NCI-H1092 treated with DMSO at 0.1 percent for 48 hours (cell line): ENCODE results near the gene CTBP2.

Experiments used
- DNase-seq: peaks from one replicate; lab custom pipeline; 2025; lab: John Stamatoyannopoulos, UW

The CTBP2 gene

GRCh38 chr10:125043841-125044658 is 116.3 kb downstream of the CTBP2 start:
- no peak for DNase-seq

- DNase-seq, result no peak
Measured at GRCh38 chr10:125041856-125042506, 118.4 kb downstream of the CTBP2 start.

- no peak for DNase-seq
Measured at GRCh38 chr10:125039354-125039769, 121.0 kb downstream of the CTBP2 start.

DNA sequence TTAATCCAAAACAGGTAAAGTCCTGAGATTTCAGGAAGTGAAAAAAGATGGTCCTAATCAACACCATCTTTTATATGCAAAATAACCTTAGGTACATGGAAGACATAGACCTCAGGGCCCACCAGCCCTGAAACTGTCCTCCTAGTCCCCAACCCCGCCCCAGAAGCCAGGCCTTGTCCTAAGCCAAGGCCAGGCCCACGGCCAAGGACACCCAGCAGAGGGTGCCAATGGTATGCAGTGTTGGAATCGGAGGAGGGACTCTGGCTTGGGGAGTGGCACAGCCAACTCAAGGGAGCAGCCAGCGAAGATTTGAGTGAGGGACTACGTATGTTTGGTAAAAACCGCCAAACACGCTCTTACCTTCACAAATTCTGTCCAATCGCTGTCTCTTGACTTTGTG is 121.7 kb downstream of the CTBP2 start:
- no peak for DNase-seq

DNA sequence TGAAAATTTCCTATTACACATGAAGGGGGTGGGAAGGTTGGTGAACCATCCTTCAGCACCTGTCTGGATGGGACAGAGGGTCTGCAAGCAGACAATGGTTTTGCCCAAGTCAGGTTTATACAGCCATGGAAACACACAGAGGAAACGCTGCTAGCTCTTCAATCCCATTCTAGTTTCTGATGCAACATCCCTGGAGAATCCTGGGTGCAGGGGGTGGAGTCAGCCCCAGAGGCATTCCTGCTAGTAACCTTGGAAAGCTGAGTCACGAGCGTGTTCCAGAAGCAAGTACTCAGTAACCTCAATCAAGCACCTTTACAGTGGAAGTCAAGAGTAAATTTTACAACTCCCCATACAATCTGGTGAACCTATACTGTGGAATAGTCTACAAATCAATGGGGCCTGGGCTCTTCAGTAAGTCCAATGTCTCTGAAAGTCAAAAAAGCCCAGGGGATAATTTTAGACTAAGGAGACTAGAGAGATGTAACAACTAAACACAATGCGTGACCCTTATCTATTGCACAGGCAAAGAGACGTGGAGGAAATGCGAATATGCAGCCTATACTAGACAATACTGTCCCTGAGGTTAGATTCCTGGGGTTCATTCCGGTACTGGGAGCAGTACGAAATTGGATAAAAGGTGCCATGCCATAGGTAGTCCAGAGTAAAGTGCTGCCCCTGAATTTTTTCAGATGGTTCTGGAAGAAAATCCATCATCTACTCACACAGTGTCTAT is 123.1 kb downstream of the CTBP2 start:
- DNase-seq, result no peak

- peak; percentile 6 for DNase-seq
Measured at GRCh38 chr10:125035588-125036295, 124.6 kb downstream of the CTBP2 start.

- DNase-seq, result no peak
Measured at GRCh38 chr10:125035136-125035535, 125.2 kb downstream of the CTBP2 start.

GRCh38 chr10:125034675-125035074 is 125.7 kb downstream of the CTBP2 start:
- no peak for DNase-seq

DNA sequence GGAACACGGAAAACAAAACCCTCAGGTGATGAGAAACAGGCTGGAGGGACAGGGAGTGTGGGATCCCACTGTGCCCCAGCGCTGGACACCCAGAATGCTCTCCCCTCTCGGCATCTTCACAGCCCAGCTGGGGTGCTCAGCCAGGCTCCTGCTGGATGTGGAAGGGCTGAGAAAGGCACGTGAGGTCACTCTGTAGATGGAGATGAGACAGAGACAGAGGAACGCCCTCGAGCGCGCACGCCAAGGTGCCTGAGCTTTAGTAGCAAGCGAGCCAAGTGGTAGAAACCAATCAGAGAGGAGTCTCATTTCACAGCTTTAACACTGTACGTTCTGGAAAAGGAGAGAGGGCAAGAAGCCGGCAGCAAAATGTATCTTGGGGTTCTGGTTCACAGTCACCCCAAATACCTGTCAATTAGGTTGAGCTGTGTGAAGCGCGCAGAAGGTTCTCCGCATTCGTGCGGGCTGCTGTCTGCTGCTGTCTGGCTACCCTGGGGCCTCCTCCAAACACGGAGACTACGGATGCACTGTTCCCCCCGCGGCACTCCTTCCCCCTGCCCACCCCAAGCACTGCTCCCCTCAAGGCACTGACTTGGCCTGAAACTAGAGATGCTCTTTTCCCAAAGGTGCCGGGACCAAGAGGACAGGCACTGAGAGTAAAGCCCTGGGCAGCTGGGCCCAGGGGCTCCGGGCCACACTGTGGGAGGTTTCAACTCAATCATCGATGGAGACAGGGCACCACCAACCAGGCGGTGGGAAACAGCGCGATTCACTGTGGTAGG is 127.0 kb downstream of the CTBP2 start:
- DNase-seq, result no peak

DNA sequence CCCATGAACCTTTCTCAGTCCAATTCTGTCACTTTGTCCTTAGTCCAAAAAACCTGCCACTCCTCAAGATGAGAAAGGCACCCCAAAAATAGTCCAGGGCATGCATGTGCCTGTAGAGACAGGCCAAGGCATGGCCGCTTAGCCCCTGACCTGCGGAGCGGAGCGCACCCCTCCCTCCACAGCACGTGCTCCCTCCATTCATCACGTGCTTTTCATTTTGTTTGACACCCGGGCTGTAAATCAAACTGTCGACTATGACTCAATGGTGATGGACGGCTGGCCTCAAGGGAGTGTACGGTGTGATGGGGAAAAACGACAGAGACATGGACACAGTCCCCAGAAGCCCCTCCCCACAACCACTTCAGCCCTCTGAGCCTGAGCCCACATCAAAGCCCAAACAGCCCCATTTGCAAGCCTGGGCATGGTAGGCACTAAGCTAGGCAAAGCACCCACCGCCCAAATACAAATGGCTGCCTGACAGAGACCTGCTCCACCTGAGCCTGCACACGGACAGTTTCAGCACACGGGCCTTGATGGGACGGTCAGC is 127.8 kb downstream of the CTBP2 start:
- DNase-seq, result no peak

- DNase-seq, result no peak
Measured at GRCh38 chr10:125030567-125031197, 129.7 kb downstream of the CTBP2 start.

GRCh38 chr10:125029584-125030242 is 130.7 kb downstream of the CTBP2 start:
- DNase-seq, result no peak

DNA sequence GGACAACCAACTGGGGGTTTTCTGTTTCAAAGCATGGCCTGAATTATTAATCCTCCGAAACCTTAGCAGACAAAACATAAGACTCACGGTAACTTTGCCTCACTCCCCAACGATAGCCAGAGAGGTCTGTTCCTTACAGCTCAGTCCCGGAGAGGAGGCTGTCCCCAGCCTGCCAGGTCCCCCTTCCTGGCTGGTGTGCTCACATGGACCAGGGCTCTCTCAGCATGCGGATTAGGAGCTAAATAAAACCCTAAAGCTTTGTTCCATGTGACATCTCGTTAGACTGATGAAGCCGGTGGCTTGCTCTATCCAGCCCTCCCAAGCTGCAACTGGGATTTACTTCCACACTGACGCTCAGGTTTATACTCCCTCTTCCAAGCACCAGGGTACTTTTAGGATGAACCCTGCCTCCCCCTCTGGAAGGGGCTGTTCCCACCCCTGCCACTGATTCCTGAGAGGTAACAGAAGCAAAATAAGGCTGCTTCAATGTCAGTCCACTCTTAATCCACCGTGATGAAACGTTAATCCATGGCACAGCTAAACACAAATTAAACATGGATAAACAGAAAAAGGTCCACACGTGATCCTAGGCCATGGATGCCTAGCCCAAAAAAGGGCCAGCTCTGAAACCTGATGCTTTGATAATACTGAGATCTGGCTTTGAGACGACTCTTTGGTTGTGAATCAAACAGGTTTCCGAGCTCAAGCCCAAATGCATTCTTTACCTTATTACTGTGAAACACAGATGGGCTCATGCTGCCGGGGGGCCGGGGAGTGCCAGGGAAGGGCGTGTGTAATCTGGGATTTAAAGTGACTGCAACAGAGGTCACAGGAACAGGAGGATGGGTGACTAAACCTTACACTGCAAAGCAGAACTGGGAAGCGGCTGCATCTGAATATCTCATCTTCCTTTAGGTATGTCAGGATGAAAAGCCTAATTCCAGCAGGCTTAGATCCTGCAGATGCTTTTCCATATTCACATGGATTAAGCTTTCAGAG is 132.2 kb downstream of the CTBP2 start:
- no peak for DNase-seq

GRCh38 chr10:125026974-125027735 is 133.2 kb downstream of the CTBP2 start:
- no peak for DNase-seq

DNA sequence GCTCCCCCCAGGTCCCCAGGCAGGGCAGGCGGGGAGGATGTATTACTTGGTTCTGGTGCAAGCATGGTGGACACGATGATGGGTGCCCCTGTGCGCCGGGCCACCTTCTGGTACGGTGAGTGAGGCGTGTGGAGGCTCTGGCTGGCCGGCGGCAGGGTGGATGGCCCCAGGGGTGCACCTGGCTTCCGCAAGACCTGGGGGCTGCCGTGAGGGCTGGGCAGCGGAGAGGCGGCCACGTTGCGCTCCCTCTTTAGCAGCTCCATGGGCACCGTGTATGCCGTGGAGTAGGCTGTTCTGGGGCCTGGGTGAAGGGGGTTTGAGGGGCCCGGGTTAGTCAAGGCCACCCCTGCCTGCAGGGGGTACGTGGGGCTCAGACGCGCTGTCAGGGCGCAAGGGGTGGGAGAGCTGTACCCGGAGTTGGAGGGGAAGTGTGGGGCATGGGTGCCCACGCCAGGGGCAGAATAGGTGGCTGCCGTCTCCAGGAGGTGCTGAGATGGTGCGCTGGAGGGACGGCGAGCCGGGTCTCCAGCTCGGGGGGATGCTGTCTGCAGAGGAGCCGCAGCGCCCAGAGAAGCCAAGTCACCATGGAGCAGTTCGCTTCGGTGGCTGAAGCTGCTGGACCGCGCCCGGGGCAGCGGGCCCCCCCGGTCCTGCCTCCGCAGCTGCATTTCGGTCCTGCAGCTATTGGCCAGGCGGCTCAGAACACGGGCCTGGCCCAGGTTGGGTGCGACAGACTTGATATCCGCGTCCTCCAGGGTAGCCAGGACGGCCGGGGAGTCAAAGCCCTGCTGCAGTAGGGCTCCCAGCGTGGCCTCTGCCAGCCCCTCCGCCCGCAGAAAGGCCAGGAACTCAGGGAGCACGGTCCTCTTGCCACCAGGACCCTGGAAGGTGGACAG is 134.1 kb downstream of the CTBP2 start:
- DNase-seq, result no peak

GRCh38 chr10:125025341-125025740 is 135.0 kb downstream of the CTBP2 start:
- no peak for DNase-seq
